ENCODE measurements around the gene FGD3. TPM values are rescaled to one million over a fixed set of nuclear protein-coding genes. Genes with fewer than 3 reads are reported as not detected.

Gene FGD3
- total RNA-seq, 1 experiment from 2014 or later, result 1.8 TPM

GRCh38 chr9:92973700-92974099 lies 26.4 kb downstream of the FGD3 start:
- Mint-ChIP-seq H3K4me1 (peaks cover 41 to 56% of the 10 kb centered on the region in 2 experiments), H3K4me3 (no peak overlapping the region), H3K9me3 (no peaks in the 10 kb centered on the region; a peak in 1 of 5 replicates), H3K27me3 (ENCODE audit: low read depth) (no peaks in the 10 kb centered on the region), H3K36me3 (ENCODE audit: insufficient read depth in 1 of 3, low read depth in 3 of 3) (no peaks in the 10 kb centered on the region; a peak in 1 of 7 replicates), H3K27ac (no peak overlapping the region)
- Histone ChIP-seq H3K23me2 (ENCODE audit: insufficient read length, low read depth, low read length, poor library complexity, severe bottlenecking) (no peaks in the 10 kb centered on the region), H4K20me1 (ENCODE audit: control insufficient read depth, insufficient read depth, insufficient read length) (no peaks in the 10 kb centered on the region), H3K56ac (ENCODE audit: insufficient read length, low read depth, low read length) (no peak overlapping the region), H2AK5ac (ENCODE audit: insufficient read length, low read length) (no peak overlapping the region), H3K4ac (ENCODE audit: low read depth, low read length) (no peak overlapping the region), H2BK12ac (ENCODE audit: insufficient read length, low read depth, low read length) (no peak overlapping the region), H3K79me1 (ENCODE audit: insufficient read depth, low read depth, low read length, poor library complexity, severe bottlenecking) (no peaks in the 10 kb centered on the region), H2BK120ac (ENCODE audit: low read depth, low read length, poor library complexity, severe bottlenecking) (no peak overlapping the region), H3K18ac (ENCODE audit: insufficient read length, low read depth, low read length) (no peak overlapping the region), H4K5ac (ENCODE audit: insufficient read length, low read depth, low read length) (no peak overlapping the region), H3K9me3 (ENCODE audit: control insufficient read depth, low read depth, low read length) (no peaks in the 10 kb centered on the region), H3K4me1 (ENCODE audit: insufficient read depth, low read length) (peaks cover 11% of the 10 kb centered on the region), H3K9ac (ENCODE audit: extremely low read depth, insufficient read length, low read length) (no peak overlapping the region), H3K23ac (ENCODE audit: insufficient read length, low read depth, low read length) (no peak overlapping the region), H2BK5ac (ENCODE audit: insufficient read length, low read length) (no peak overlapping the region), H2AFZ (ENCODE audit: low read length) (no peak overlapping the region), H3T11ph (ENCODE audit: low read length) (no peak overlapping the region), H2BK20ac (ENCODE audit: low read depth, low read length, poor library complexity, severe bottlenecking) (no peak overlapping the region), H2BK15ac (ENCODE audit: low read depth, low read length) (no peak overlapping the region), H3K14ac (ENCODE audit: insufficient read depth, low read length) (no peak overlapping the region), H3K27me3 (ENCODE audit: insufficient read depth, low read length) (no peaks in the 10 kb centered on the region), H4K91ac (ENCODE audit: insufficient read length, low read depth, low read length) (no peak overlapping the region), H3K4me2 (ENCODE audit: insufficient read depth, insufficient read length, low read length) (no peak overlapping the region), H3K27ac (ENCODE audit: insufficient read length, low read depth, low read length) (no peak overlapping the region), H4K8ac (replicated peaks; ENCODE audit: insufficient read length, low read depth, low read length) (no peak overlapping the region), H3K79me2 (ENCODE audit: insufficient read depth, low read length) (no peaks in the 10 kb centered on the region)
- TF ChIP-seq CTCF (conservative IDR thresholded peaks at IDR 0.05), result no peak
- WGBS (ENCODE audit: extremely low coverage, insufficient read length, low lambda C conversion rate), result no CpG with 5 or more reads among the region's 7 CpGs
- DNase-seq, result no peak
